NCI-H1092 (cell line): ENCODE measurements around the gene CFL2.
"Not testable (repeated sequence)": the region's sequence is repeated elsewhere in the genome, so short reads cannot be mapped to it uniquely, and the experiment has no call there.

Experiments used
- DNase-seq: peaks from one replicate; lab custom pipeline; 2025; lab: John Stamatoyannopoulos, UW

The CFL2 gene

DNA sequence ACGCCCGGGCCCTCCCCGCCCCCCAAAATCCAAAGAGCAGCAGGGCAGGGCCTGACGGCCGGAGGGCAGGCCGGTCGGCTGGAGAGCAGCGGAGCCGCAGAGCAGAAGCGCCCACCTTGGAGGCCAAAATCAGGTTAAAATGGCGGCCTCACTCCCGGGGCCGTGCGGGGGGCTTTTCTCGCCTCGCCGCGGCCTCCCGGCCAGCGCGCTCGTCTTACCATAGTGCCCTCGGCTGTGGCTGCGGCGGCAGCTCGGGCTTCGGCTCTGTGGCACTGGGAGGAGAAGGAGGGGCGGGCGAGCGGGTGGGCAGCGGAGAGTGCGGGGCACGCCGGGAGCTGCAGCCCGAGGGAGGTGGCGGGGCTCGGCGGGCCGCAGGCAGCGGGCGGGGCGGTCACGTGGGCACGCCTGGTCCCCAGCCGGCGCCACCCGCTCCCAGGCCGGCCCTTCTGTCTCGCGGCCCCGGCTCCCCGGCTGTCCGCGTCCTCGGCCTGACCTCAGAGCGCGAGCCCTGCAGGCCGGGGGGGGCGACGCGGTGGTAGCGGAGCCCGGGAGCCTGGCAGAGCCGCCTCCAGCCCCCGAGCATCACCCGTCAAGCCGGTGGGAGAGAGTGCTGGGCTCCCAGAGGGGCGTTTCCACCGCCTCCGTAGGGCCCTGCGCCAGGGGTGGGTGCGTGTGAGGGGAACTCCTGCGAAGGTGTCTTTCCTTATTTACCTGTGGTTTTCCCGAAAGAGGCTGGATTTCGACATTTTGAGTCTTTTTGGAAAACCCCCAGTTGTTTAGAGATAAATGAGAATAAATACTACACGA is at the start of gene CFL2:
Gene CFL2, minus strand, starts transcription at position 274 of the 807 bp plus-strand sequence. Its CDS starts 53 bp downstream, at position 221.
- peak; percentile 78 for DNase-seq

DNA sequence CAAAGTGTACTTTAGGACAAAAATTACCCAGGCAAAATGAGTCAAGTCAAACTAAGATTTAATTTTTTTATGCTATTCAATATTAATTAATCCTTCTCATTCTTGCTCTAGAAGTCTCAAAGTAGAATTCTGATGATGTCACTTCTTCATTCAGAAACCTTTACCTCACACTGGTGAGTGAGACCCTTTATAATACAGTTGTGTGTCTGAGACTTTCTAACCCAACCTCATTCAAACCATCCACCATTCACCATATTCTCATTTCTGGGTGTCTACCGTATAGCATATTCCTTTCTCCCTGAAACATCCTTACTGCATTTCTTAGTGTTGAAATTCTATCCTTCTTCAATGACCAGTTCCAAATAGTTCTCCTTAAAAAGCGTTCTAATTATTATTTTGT is 40.8 kb upstream of the CFL2 start:
- DNase-seq = no peak

GRCh38 chr14:34754687-34755086 is 40.3 kb upstream of the CFL2 start:
- no peak for DNase-seq

DNA sequence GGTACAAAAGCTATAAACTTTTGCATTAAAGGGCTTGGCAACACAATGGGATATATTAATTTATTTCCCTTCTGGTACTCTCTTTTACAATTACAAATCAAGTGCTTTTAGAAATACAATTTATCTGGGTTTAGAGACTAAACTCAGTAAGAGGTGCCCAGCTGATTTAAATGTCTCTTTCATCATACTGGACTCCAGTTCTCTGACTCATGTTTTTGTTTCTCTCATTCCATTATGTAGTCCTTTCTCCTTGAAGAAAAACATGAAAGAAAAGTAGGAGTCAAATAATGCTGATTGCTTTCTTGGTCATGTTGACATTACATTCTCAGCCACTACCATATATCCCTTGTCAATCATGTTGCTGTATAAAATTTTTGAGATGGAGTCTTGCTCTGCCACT is 36.3 kb upstream of the CFL2 start:
- no peak for DNase-seq

- no peak for DNase-seq
Measured at GRCh38 chr14:34750233-34750632, 35.8 kb upstream of the CFL2 start.

DNA sequence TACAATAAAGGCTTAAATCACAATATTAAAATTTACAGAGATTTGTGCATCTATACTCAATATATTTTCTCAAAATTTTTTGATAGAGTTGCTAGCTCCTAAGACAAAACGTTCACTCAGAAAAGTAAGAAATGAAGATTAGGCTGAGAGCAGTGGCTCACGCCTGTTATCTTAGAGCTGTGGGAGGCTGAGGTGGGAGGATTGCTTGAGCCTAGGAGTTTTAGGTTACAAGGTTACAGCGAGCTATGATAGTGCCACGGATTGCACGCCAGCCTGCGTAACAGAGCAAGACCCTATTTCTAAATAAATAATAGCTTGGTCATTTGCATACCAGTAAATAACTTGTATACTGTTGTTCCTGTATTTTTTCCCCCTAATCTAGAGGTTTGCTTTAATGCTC is 35.0 kb upstream of the CFL2 start:
- no peak for DNase-seq

DNA sequence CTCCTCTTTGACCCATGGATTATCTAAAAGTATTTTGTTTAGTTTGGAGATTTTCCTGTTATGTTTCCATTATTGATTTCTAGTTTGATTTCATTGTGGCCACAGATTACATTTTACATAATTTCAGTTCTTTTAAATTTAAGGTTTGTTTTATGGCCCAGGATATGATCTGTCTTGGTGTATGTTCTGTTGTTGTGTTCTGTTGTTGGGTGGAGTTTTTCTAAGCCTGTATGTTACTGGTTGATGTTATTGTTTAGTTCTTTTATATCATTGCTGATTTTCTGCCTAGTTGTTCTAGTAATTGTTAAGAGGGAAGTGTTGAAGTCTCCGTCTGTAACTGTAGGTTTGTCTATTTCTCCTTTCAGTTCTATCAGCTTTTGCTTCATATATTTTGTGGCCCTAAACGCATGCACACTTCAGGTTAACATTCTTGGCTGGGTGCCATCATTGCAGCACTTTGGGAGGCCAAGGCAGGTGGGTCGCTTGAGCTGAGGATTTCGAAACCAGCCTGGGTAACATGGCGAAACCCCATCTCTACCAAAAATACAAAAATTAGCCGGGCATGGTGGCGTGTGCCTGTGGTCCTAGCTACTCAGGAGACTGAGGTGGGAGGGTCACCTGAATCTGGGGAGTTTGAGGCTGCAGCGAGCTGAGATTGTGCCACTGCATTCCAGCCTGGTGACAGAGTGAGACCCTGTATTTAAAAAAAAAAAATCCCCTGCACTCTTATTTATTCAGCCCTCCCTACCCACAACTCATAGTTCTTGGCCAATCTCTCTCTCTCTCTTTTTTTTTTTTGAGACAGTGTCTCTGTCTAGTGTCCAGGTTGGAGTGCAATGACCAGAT is 28.1 kb upstream of the CFL2 start:
- no peak for DNase-seq

DNA sequence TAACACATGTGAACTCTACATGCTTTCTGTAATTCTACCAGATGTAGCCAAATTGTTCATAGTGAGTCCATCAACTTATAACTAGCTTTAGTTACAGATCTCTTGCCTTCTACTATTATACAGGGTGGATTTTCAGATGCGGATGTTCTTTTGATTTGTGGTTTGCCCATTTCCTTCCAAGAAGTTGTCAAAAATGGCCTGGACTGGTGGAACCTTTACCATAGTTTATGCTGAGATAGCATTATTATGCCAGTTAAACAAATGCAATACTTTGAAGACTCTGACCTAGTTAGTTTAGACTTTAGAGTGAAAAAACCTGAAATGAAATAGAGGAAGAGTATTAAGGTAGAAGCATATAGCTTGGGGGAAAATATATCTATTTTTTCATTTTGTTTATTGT is 27.4 kb upstream of the CFL2 start:
- no peak for DNase-seq

DNA sequence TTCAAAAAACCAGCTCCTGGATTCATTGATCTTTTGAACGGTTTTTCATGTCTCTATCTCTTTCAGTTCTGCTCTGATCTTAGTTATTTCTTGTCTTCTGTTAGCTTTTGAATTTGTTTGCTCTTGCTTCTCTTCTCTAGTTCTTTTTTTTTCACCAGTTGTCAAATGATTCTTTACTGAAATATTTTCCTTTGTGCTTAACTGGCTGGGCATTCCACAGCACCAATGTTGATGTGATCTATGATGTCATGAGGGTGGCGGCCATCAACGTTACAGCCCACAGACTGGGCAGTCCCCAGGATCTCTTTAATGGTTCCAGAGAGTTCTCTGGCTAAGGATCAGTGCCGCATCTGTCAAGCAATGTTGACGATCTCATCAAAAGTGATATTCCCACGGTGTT is 25.7 kb upstream of the CFL2 start:
- DNase-seq = not testable (repeated sequence)

- DNase-seq = not testable (repeated sequence)
Measured at GRCh38 chr14:34737079-34737478, 22.7 kb upstream of the CFL2 start.

DNA sequence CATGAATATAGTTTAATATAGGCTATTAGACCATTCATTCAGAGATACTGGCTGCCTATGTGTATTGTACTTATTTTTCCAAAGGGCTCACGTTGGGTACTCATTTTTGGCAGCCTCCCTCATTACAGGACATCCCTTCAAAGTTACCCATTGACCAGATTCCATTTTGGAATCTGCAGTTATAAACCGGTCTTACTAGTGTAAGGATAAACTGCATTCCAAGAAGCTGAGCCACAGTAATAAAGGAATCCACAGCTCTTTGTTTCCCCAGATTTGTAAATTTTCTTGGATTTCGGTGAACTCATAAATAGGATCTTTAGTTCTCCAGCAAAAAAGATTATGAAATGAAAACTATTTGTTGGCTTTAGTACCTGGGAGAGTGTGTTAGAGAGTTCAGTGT is 18.9 kb upstream of the CFL2 start:
- DNase-seq = no peak

DNA sequence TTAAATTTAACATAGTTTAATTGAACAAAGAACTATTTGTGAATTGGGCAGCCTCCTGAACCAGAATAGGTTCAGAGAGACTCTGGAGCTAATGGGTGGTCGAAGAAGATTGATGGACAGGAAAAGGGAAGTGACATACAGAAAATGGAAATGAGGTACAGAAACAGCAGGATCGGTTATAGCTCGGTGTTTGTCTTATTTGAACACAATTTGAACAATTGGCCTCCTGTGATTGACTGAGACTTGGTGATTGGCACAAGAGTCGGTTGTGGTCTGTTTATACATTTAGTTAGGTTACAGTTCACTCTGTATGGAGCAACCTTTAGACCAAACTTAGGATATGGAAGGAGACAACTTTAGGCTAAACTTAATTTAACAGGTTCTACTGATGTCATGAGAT is 18.4 kb upstream of the CFL2 start:
- no peak for DNase-seq

GRCh38 chr14:34723867-34724266 is 9.5 kb upstream of the CFL2 start:
- no peak for DNase-seq

GRCh38 chr14:34722723-34723545 is 8.5 kb upstream of the CFL2 start:
- DNase-seq = peak; percentile 11

GRCh38 chr14:34721129-34721528 is 6.7 kb upstream of the CFL2 start:
- DNase-seq = no peak

GRCh38 chr14:34718750-34719304 is 4.4 kb upstream of the CFL2 start:
- DNase-seq = no peak

DNA sequence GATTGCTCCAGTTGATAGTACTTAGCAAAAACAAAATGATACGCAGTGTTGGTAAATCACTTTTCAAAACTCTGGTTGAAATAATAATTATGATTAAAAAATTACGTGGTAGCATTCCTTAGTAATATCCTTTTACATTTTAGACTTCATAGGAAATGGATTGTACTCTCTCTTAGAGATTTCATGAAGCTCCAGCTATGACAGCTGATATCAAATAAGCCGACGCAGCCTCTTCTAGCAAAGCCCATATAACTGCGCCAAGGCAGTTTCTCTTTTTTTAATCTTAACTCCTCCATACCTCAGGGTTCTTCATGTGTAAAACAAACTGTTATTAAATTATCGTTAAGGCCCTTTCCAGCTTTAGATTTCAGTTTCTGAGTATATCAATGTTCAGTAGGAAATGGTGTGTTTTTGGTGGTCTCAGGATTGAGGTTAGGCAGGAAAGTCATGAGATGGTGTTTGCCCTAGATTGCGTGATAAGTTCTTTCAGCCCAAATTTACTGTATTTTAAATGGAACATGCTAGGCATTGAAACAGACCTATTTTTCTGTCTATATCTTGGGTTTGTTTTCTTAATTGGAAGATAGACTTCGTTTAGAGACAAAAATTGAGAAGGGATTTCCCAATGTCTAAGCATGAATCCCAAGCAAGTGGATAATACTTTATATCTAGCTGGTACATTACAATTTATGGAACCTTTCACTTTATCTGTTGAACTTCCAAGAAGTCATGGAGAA is 902 bp upstream of the CFL2 start:
- no peak for DNase-seq

DNA sequence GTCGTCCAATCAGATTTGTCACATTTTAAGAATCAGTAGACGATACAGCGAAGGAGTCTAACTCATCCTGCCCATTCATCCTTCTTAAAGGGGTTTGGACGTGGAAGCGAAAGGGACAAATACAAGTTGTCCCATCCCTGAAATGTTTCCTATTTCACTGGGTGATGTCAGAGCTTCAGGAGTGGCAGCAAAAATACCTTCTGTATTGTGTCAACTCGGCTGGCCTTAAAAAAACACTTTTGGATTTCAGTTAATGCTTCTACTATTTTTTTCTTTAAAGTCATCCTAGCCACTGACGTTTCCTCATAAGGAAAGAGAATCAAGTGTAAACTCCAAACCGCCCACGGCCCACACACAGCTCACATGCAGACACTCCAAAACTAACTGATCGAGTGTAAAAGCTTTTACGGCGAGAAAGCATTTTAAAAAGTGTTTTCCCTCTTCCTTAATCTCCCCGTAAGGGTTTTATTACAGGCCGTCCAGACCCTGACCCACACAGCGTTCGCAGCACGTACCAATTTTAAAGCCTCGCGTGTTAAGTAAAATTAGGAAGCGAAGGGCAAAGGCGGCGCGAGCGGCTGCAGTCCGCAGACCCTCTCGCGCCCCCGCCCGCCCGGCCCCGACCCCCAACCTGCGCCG is 593 bp downstream of the CFL2 start:
- no peak for DNase-seq

DNA sequence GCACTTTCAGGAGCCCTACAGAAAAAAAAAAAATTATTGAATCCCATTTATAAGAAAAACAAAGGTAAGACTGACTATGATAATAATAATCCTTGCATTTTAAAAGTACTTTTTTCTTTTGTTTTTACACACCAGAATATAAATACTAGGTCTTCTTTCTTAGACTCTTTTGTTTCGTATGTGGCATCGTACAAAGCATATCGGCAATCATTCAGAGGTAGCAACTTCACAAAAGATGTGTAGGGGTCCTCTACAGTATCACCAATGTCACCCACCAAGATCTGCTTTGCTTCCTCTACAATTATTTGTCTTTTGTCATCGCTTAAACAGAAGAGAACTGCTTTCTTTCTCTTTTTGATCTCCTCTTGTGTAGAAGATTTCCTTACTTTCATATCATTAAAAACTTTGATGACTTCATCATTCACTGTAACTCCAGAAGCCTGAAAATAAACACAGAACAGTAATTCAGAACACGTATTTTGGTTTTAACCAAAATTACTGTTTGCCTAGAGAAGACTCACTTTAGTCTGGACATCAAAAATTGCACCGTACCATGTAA is 1.2 kb downstream of the CFL2 start:
- no peak for DNase-seq
